ENCODE measurements around the gene MYL5. TPM values are rescaled to one million over a fixed set of nuclear protein-coding genes. Genes with fewer than 3 reads are reported as not detected.

MYL5 gene
- total RNA-seq, 1 experiment from 2014 or later = 17.1 TPM

GRCh38 chr4:659851-660250, 14.5 kb upstream of the MYL5 start:
- Mint-ChIP-seq H3K4me3 (ENCODE audit: unreplicated experiment) (no peak overlapping the region), H3K27ac (ENCODE audit: unreplicated experiment) (no peak overlapping the region), H3K9me3 (ENCODE audit: unreplicated experiment) (peaks cover 12% of the 10 kb centered on the region), H3K4me1 (ENCODE audit: low read depth, unreplicated experiment) (no peaks in the 10 kb centered on the region), H3K36me3 (ENCODE audit: insufficient read depth, unreplicated experiment) (no peaks in the 10 kb centered on the region), H3K27me3 (ENCODE audit: insufficient read depth, unreplicated experiment) (no peaks in the 10 kb centered on the region)
- H3K9me3 ChIP-seq = no peaks in the 10 kb centered on the region; the same call in 1 of the 2 replicates
- no peaks in the 10 kb centered on the region for H3K4me1 ChIP-seq
- POLR2A ChIA-PET = no interaction called here
- no peaks in the 10 kb centered on the region for H3K36me3 ChIP-seq (ENCODE audit: control insufficient read depth, insufficient read depth, low read length)
- no peak overlapping the region for H3K4me3 ChIP-seq (ENCODE audit: low read depth, low read length)
- no peak for TF ChIP-seq CTCF (IDR thresholded peaks at IDR 0.05; ENCODE audit: insufficient read depth in 1 of 2, low read depth in 1 of 2, low read length in 1 of 2, severe bottlenecking in 1 of 2, unreplicated experiment in 1 of 2)
- no peak for DNase-seq
- CTCF ChIA-PET = no interaction called here
- intact Hi-C loops (cut with micrococcal nuclease; ENCODE audit: unreplicated experiment) = no loop called here
- BruUV-seq (replicated peaks) = no TSS peak
- no peaks in the 10 kb centered on the region for H3K27me3 ChIP-seq (replicated peaks; ENCODE audit: control insufficient read depth, insufficient read depth, low read length)

- BruUV-seq (replicated peaks) = no TSS peak
- H3K4me1 ChIP-seq = no peaks in the 10 kb centered on the region
- intact Hi-C loops (cut with micrococcal nuclease; ENCODE audit: unreplicated experiment) = no loop called here
- Mint-ChIP-seq H3K9me3 (ENCODE audit: unreplicated experiment) (peaks cover 12% of the 10 kb centered on the region), H3K36me3 (ENCODE audit: insufficient read depth, unreplicated experiment) (no peaks in the 10 kb centered on the region), H3K27ac (ENCODE audit: unreplicated experiment) (no peak overlapping the region), H3K4me1 (ENCODE audit: low read depth, unreplicated experiment) (no peaks in the 10 kb centered on the region), H3K4me3 (ENCODE audit: unreplicated experiment) (no peak overlapping the region), H3K27me3 (ENCODE audit: insufficient read depth, unreplicated experiment) (no peaks in the 10 kb centered on the region)
- no peak overlapping the region for H3K4me3 ChIP-seq (ENCODE audit: low read depth, low read length)
- TF ChIP-seq CTCF (IDR thresholded peaks at IDR 0.05; ENCODE audit: insufficient read depth in 1 of 2, low read depth in 1 of 2, low read length in 1 of 2, severe bottlenecking in 1 of 2, unreplicated experiment in 1 of 2) = no peak
- no peaks in the 10 kb centered on the region for H3K36me3 ChIP-seq (ENCODE audit: control insufficient read depth, insufficient read depth, low read length)
- ChIA-PET POLR2A (no interaction called here), CTCF (no interaction called here)
- H3K27me3 ChIP-seq (replicated peaks; ENCODE audit: control insufficient read depth, insufficient read depth, low read length) = no peaks in the 10 kb centered on the region
- DNase-seq = no peak
- H3K9me3 ChIP-seq = no peaks in the 10 kb centered on the region; the same call in 1 of the 2 replicates
Observed at GRCh38 chr4:660401-660800, 13.9 kb upstream of the MYL5 start.

- Mint-ChIP-seq H3K4me3 (ENCODE audit: unreplicated experiment) (no peak overlapping the region), H3K27ac (ENCODE audit: unreplicated experiment) (no peak overlapping the region), H3K36me3 (ENCODE audit: insufficient read depth, unreplicated experiment) (no peaks in the 10 kb centered on the region), H3K4me1 (ENCODE audit: low read depth, unreplicated experiment) (no peaks in the 10 kb centered on the region), H3K27me3 (ENCODE audit: insufficient read depth, unreplicated experiment) (no peaks in the 10 kb centered on the region), H3K9me3 (ENCODE audit: unreplicated experiment) (peaks cover 12% of the 10 kb centered on the region)
- TF ChIP-seq CTCF (IDR thresholded peaks at IDR 0.05; ENCODE audit: insufficient read depth in 1 of 2, low read depth in 1 of 2, low read length in 1 of 2, severe bottlenecking in 1 of 2, unreplicated experiment in 1 of 2) = no peak
- no TSS peak for BruUV-seq (replicated peaks)
- intact Hi-C loops (cut with micrococcal nuclease; ENCODE audit: unreplicated experiment) = no loop called here
- no peak overlapping the region for H3K4me3 ChIP-seq (ENCODE audit: low read depth, low read length)
- H3K36me3 ChIP-seq (ENCODE audit: control insufficient read depth, insufficient read depth, low read length) = no peaks in the 10 kb centered on the region
- POLR2A ChIA-PET = no interaction called here
- DNase-seq = no peak
- H3K4me1 ChIP-seq = no peaks in the 10 kb centered on the region
- no peaks in the 10 kb centered on the region for H3K27me3 ChIP-seq (replicated peaks; ENCODE audit: control insufficient read depth, insufficient read depth, low read length)
- no peaks in the 10 kb centered on the region; the same call in 1 of the 2 replicates for H3K9me3 ChIP-seq
- CTCF ChIA-PET = no interaction called here
Observed at GRCh38 chr4:661231-661630, 13.1 kb upstream of the MYL5 start.

Data from Caco-2 (cell line).